H9 (cell line): ENCODE results near the gene LRRC8C. TPM values are rescaled to one million over a fixed set of nuclear protein-coding genes. Genes with fewer than 3 reads are reported as not detected.

Experiments used
- DNase-seq: peaks from one replicate; pipeline ENCODE4 v3.0.0-alpha.2; 2017
- H2AFZ ChIP-seq: one replicate; pipeline ENCODE4 v1.6.1; 2013; ENCODE audit warnings: mild to moderate bottlenecking, low read length, control low read depth, moderate library complexity
- H2AK5ac ChIP-seq: 2 replicates; pipeline ENCODE4 v1.6.1; 2013; ENCODE audit warnings: low read length, control low read depth, mixed read lengths; ENCODE audit not compliant: insufficient read length
- H2BK120ac ChIP-seq: one replicate; pipeline ENCODE4 v1.6.1; 2013; ENCODE audit warnings: low read depth, mild to moderate bottlenecking, low read length, control low read depth, inconsistent platforms; ENCODE audit not compliant: poor library complexity, severe bottlenecking
- H2BK12ac ChIP-seq: 2 replicates; pipeline ENCODE4 v1.6.1; 2013; ENCODE audit warnings: low read length, control low read depth, mixed read lengths, low read depth; ENCODE audit not compliant: insufficient read length
- H2BK15ac ChIP-seq: 2 replicates; pipeline ENCODE4 v1.6.1; 2013; ENCODE audit warnings: low read depth, low read length, control low read depth
- H2BK20ac ChIP-seq: one replicate; pipeline ENCODE4 v1.6.1; 2013; ENCODE audit warnings: low read depth, mild to moderate bottlenecking, low read length, control low read depth, inconsistent platforms; ENCODE audit not compliant: poor library complexity, severe bottlenecking
- H2BK5ac ChIP-seq: 2 replicates; pipeline ENCODE4 v1.6.1; 2013; ENCODE audit warnings: low read length, control low read depth, mixed read lengths; ENCODE audit not compliant: insufficient read length
- H3K14ac ChIP-seq: 2 replicates; pipeline ENCODE4 v1.6.1; 2013; ENCODE audit warnings: low read length, control low read depth; ENCODE audit not compliant: insufficient read depth
- H3K18ac ChIP-seq: 2 replicates; pipeline ENCODE4 v1.6.1; 2013; ENCODE audit warnings: low read depth, mild to moderate bottlenecking, mixed read lengths, low read length, control low read depth; ENCODE audit not compliant: insufficient read length
- H3K23ac ChIP-seq: 2 replicates; pipeline ENCODE4 v1.6.1; 2013; ENCODE audit warnings: low read length, control low read depth, mixed read lengths, low read depth; ENCODE audit not compliant: insufficient read length
- H3K23me2 ChIP-seq: 2 replicates; pipeline ENCODE4 v1.6.1; 2013; ENCODE audit warnings: low read depth, mild to moderate bottlenecking, mixed read lengths, low read length, control low read depth; ENCODE audit not compliant: insufficient read length, poor library complexity, severe bottlenecking
- H3K27ac ChIP-seq: 2 replicates; pipeline ENCODE4 v1.5.1; 2013; ENCODE audit warnings: low read length, control low read depth, mixed read lengths, low read depth; ENCODE audit not compliant: insufficient read length
- H3K27me3 ChIP-seq: 2 replicates; pipeline ENCODE4 v1.6.1; 2013; ENCODE audit warnings: low read length, control low read depth, inconsistent platforms; ENCODE audit not compliant: insufficient read depth
- H3K4ac ChIP-seq: 2 replicates; pipeline ENCODE4 v1.6.1; 2013; ENCODE audit warnings: low read depth, mild to moderate bottlenecking, control low read depth, inconsistent platforms, low read length, moderate library complexity
- H3K4me1 ChIP-seq: 2 replicates; pipeline ENCODE4 v1.6.1; 2013; ENCODE audit warnings: low read length, control low read depth, inconsistent platforms; ENCODE audit not compliant: insufficient read depth
- H3K4me2 ChIP-seq: 2 replicates; pipeline ENCODE4 v1.6.1; 2013; ENCODE audit warnings: low read length, control low read depth, mixed read lengths; ENCODE audit not compliant: insufficient read length, insufficient read depth
- H3K56ac ChIP-seq: 2 replicates; pipeline ENCODE4 v1.6.1; 2013; ENCODE audit warnings: low read depth, mild to moderate bottlenecking, mixed read lengths, low read length, control low read depth; ENCODE audit not compliant: insufficient read length
- H3K79me1 ChIP-seq: 2 replicates; pipeline ENCODE4 v1.6.1; 2013; ENCODE audit warnings: low read depth, mild to moderate bottlenecking, moderate library complexity, low read length, control low read depth, inconsistent platforms; ENCODE audit not compliant: insufficient read depth, poor library complexity, severe bottlenecking
- H3K79me2 ChIP-seq: 2 replicates; pipeline ENCODE4 v1.6.1; 2013; ENCODE audit warnings: low read length, control low read depth, inconsistent platforms; ENCODE audit not compliant: insufficient read depth
- H3K9ac ChIP-seq: 2 replicates; pipeline ENCODE4 v1.6.1; 2013; ENCODE audit warnings: low read length, control low read depth, mixed read lengths; ENCODE audit not compliant: insufficient read length; ENCODE audit errors: extremely low read depth
- H3K9me3 ChIP-seq: one replicate; pipeline ENCODE4 v1.6.1; 2013; ENCODE audit warnings: low read depth, low read length, inconsistent platforms; ENCODE audit not compliant: control insufficient read depth
- H3T11ph ChIP-seq: one replicate; pipeline ENCODE4 v1.6.1; 2013; ENCODE audit warnings: mild to moderate bottlenecking, low read length, control low read depth, inconsistent platforms
- H4K20me1 ChIP-seq: one replicate; pipeline ENCODE4 v1.6.1; 2013; ENCODE audit not compliant: control insufficient read depth, insufficient read length, insufficient read depth
- H4K5ac ChIP-seq: 2 replicates; pipeline ENCODE4 v1.6.1; 2013; ENCODE audit warnings: low read depth, mild to moderate bottlenecking, mixed read lengths, low read length, control low read depth; ENCODE audit not compliant: insufficient read length
- H4K8ac ChIP-seq: replicated peaks from 2 replicates; pipeline ENCODE4 v1.6.1; 2013; ENCODE audit warnings: low read length, control low read depth, mixed read lengths, low read depth; ENCODE audit not compliant: insufficient read length
- H4K91ac ChIP-seq: 2 replicates; pipeline ENCODE4 v1.6.1; 2013; ENCODE audit warnings: low read depth, mild to moderate bottlenecking, moderate library complexity, mixed read lengths, low read length, control low read depth; ENCODE audit not compliant: insufficient read length
- H3K27ac Mint-ChIP-seq, 3 experiments: 2 replicates in 2 of 3; 3 replicates in 1 of 3; pipeline ENCODE4 v1.8.0; 2020 to 2021; ENCODE audit warnings: mixed read lengths in 3 of 3, mild to moderate bottlenecking in 1 of 3, moderate library complexity in 1 of 3
- H3K27me3 Mint-ChIP-seq: 2 replicates; pipeline ENCODE4 v1.8.0; 2021; ENCODE audit warnings: low read depth, mild to moderate bottlenecking, moderate library complexity, mixed read lengths
- H3K36me3 Mint-ChIP-seq, 3 experiments: 2 replicates in 2 of 3; 3 replicates in 1 of 3; pipeline ENCODE4 v1.8.0; 2020 to 2021; ENCODE audit warnings: low read depth in 3 of 3, mixed read lengths in 3 of 3; ENCODE audit not compliant: insufficient read depth in 1 of 3
- H3K4me1 Mint-ChIP-seq, 2 experiments: 2 replicates each; pipeline ENCODE4 v1.8.0; 2020; ENCODE audit warnings: mixed read lengths in 2 of 2
- H3K4me3 Mint-ChIP-seq, 2 experiments: 2 replicates in 1 of 2; 3 replicates in 1 of 2; pipeline ENCODE4 v1.8.0; 2020 to 2021; ENCODE audit warnings: mild to moderate bottlenecking in 2 of 2, mixed read lengths in 2 of 2, moderate library complexity in 1 of 2
- H3K9me3 Mint-ChIP-seq, 2 experiments: 2 replicates in 1 of 2; 3 replicates in 1 of 2; pipeline ENCODE4 v1.8.0; 2020; ENCODE audit warnings: mild to moderate bottlenecking in 2 of 2, mixed read lengths in 2 of 2, moderate library complexity in 1 of 2
- WGBS: extraction: QIAGEN DNeasy Blood & Tissue Kit; methylation state at CpG from one replicate; pipeline ENCODE4 v1.1.7; 2013; ENCODE audit warnings: missing lambda C conversion rate, low lambda C conversion rate, mixed read lengths; ENCODE audit not compliant: insufficient read length; ENCODE audit errors: extremely low coverage; 5-methylcytosine and 5-hydroxymethylcytosine counted together
- total RNA-seq: library from RNA; stranded (reverse); gene quantifications from 2 replicates; pipeline ENCODE4 v1.2.1, GENCODE V29; 2021
- TF ChIP-seq, protein P1 (sequence below): fragments of 200-600 bp; sonication (generic); conservative IDR thresholded peaks from 3 replicates; pipeline ENCODE4 v1.8.0; 2021; ENCODE audit warnings: antibody characterized with exemption, mild to moderate bottlenecking

LRRC8C gene
- total RNA-seq, 1 experiment from 2014 or later, result 1.9 TPM

DNA sequence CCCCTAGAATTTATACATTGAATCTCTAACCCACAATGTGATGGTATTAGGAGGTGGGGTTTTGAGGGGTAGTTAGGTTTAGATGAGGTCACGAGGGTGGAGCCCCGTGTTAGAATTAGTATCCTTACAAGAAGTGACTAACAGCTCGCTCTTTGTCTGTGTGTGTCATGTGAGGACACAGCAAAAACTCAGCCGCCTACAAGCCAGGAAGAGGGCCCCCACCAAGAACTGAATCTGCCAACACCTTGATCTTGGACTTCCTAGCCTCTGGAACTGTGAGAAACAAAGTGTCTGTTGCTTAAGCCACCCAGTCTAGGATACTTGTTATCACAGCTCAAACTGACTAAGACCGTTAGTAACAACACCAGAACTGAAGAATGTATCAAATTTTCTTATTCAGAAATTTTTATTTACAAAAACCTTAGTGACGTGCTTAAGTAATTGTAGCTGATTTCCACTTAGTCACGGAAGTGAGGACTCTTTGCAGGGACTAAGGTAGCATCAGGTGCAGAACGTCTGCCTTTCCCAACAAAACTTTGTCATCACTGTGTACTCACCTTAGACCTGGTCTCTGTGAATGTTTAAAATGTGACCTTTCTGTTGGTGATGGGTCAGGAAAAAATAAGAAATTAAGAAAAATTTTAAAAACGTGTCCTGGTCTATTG, 24.5 kb upstream of the LRRC8C start:
- Histone ChIP-seq H3K79me2 (no peaks in the 10 kb centered on the region), H4K8ac (no peak overlapping the region), H3K9ac (no peak overlapping the region), H3K4me1 (no peaks in the 10 kb centered on the region), H2BK12ac (no peak overlapping the region), H3K18ac (no peak overlapping the region), H3K4ac (no peak overlapping the region), H2BK15ac (no peak overlapping the region), H3K27ac (no peak overlapping the region), H3K79me1 (no peaks in the 10 kb centered on the region), H2BK20ac (no peak overlapping the region), H3K14ac (no peak overlapping the region), H4K5ac (no peak overlapping the region), H2BK5ac (no peak overlapping the region), H3K23ac (no peak overlapping the region), H2BK120ac (no peak overlapping the region), H2AK5ac (no peak overlapping the region), H3T11ph (no peak overlapping the region), H3K56ac (no peak overlapping the region), H3K9me3 (no peaks in the 10 kb centered on the region), H3K23me2 (no peaks in the 10 kb centered on the region), H3K27me3 (no peaks in the 10 kb centered on the region), H4K91ac (no peak overlapping the region), H3K4me2 (no peak overlapping the region), H4K20me1 (no peaks in the 10 kb centered on the region), H2AFZ (no peak overlapping the region)
- Mint-ChIP-seq H3K27me3 (no peaks in the 10 kb centered on the region), H3K27ac (peak overlapping the region in 2 of 3 experiments; percentile 17 to 29; a peak in 1 of 7 replicates), H3K4me1 (peaks cover 7 to 12% of the 10 kb centered on the region in 2 experiments), H3K9me3 (no peaks in the 10 kb centered on the region), H3K4me3 (no peak overlapping the region), H3K36me3 (no peaks in the 10 kb centered on the region; a peak in 1 of 7 replicates)
- DNase-seq, result no peak
- WGBS, result no CpG with 5 or more reads among the region's 9 CpGs
- TF ChIP-seq, protein P1, sequence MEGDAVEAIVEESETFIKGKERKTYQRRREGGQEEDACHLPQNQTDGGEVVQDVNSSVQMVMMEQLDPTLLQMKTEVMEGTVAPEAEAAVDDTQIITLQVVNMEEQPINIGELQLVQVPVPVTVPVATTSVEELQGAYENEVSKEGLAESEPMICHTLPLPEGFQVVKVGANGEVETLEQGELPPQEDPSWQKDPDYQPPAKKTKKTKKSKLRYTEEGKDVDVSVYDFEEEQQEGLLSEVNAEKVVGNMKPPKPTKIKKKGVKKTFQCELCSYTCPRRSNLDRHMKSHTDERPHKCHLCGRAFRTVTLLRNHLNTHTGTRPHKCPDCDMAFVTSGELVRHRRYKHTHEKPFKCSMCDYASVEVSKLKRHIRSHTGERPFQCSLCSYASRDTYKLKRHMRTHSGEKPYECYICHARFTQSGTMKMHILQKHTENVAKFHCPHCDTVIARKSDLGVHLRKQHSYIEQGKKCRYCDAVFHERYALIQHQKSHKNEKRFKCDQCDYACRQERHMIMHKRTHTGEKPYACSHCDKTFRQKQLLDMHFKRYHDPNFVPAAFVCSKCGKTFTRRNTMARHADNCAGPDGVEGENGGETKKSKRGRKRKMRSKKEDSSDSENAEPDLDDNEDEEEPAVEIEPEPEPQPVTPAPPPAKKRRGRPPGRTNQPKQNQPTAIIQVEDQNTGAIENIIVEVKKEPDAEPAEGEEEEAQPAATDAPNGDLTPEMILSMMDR, result no peak
